ENCODE measurements around the gene MPL.

The MPL gene

GRCh38 chr1:43312212-43312623 lies 25.4 kb upstream of the MPL start:
- DNase-seq: no peak
- TF ChIP-seq POLR2A (IDR thresholded peaks at IDR 0.05; ENCODE audit: low read length) (no peak), GATA1 (IDR thresholded peaks at IDR 0.05; ENCODE audit: low read depth, low read length) (no peak)

DNA sequence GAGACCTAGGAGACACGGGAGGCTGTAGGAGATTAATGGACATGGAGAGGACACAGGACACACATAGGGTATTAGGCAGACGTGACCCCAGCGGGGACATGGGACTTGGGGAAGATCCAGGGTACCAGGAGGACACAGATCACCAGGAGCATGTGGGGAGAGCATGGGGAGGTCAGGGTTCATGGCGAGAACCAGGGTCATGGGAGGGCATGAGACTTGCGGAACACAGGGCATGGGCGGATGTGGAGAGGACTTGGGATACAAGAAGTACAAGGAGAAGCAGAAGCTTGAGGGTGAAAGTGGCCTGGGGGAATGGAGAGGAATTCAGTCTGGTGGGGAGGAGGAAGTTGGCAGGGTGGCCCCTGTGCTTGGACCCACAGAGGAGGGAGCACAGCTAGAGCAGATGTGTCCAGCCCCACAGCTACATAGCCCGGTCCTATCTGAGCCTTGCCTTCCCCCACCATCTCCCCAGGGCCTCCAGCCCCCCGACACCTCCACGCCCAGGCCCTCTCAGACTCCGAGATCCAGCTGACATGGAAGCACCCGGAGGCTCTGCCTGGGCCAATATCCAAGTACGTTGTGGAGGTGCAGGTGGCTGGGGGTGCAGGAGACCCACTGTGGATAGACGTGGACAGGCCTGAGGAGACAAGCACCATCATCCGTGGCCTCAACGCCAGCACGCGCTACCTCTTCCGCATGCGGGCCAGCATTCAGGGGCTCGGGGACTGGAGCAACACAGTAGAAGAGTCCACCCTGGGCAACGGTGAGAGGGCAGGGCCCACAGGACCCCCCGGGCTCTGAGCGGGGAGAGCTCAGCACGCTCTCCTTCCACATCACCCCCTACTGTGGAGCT lies 24.7 kb upstream of the MPL start:
- no peak for DNase-seq
- TF ChIP-seq POLR2A (IDR thresholded peaks at IDR 0.05; ENCODE audit: low read length) (no peak), GATA1 (IDR thresholded peaks at IDR 0.05; ENCODE audit: low read depth, low read length) (no peak)

DNA sequence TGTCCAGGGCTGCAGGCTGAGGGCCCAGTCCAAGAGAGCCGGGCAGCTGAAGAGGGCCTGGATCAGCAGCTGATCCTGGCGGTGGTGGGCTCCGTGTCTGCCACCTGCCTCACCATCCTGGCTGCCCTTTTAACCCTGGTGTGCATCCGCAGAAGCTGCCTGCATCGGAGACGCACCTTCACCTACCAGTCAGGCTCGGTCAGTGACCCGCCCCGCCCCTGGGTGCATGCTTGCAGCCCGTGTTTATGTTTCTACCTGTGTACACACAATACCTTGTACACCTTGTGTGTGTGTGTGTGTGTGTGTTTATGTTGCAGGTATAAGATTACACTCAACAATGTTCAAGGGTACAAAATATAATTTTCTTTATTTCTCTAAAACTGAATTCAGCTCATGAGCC lies 23.8 kb upstream of the MPL start:
- TF ChIP-seq GATA1 (IDR thresholded peaks at IDR 0.05; ENCODE audit: low read depth, low read length): no peak
- no peak for TF ChIP-seq POLR2A (IDR thresholded peaks at IDR 0.05; ENCODE audit: low read length)
- DNase-seq: no peak

DNA sequence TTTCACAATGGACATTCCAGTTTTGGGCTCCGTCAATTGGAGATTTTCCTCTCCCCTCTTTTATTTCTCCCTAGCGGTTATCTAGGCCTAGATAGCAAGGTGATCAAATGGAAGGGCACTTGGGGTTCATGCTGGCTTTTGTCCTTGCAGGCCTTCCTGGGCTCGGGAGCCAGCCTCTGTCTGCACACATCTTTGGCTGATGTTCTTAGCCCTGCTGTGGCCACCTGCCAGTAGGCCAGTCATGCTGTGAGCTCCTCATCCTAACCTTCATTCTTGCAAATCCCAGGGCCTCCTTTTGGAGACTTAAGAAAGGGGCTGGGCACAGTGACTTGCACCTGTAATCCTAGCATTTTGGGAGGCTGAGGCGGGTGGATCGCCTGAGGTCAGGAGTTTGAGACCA lies 23.4 kb upstream of the MPL start:
- no peak for DNase-seq
- no peak for TF ChIP-seq POLR2A (IDR thresholded peaks at IDR 0.05; ENCODE audit: low read length)
- TF ChIP-seq GATA1 (IDR thresholded peaks at IDR 0.05; ENCODE audit: low read depth, low read length): no peak

DNA sequence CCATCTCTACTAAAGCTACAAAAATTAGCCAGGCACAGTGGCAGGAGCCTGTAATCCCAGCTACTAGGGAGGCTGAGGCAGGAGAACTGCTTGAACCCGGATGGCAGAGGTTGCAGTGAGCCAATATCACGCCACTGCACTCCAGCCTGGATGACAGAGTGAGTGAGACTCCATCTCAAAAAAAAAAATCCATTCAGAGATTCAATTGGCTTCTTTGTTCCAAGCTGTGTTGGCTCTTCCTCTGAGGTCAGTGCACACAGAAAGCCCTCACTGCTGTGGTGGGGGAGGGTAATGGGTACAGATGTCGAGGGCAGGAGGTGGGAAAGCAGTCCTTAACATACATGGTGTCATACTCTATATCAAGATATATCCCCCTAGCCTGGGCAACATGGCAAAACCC lies 22.1 kb upstream of the MPL start:
- DNase-seq: no peak
- no peak for TF ChIP-seq GATA1 (IDR thresholded peaks at IDR 0.05; ENCODE audit: low read depth, low read length)
- TF ChIP-seq POLR2A (IDR thresholded peaks at IDR 0.05; ENCODE audit: low read length): no peak

DNA sequence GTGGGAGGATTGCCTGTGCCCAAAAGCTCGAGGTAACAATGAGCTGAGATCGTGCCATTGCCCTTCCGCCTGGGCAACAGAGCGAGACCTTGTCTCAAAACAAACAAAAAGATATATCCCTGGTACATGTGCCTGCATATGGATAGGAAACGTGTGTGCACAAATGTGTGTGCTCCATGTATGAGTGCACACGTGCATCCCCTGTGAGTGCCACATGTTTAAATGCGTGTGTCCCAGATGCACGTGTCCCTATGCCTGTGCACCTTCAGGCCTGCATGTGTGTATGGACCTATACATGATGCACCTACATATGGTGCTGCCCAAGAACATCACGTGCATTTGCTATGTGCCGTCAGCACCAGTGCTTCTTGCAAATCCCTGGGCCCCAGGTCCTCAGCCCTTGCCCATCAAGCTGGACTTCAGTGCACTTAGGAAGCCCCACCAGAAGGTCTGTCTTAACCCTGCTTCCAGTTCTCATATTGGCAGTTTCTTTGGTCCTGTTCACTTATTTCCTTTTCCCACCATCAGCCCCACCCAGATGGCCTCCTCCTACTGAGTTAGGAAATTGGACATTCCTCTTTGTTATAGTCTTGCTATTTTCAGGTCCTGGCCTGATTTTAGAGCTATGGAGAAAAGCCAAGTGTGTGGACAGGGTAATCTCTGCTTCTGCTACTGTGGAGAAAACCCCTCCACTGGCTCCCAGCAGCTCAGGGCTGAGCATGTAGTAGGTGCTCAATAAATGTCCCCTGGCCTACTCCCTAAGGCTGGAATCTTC lies 21.5 kb upstream of the MPL start:
- no peak for DNase-seq
- TF ChIP-seq GATA1 (IDR thresholded peaks at IDR 0.05; ENCODE audit: low read depth, low read length) (no peak), POLR2A (IDR thresholded peaks at IDR 0.05; ENCODE audit: low read length) (no peak)

- no peak for DNase-seq
- TF ChIP-seq GATA1 (IDR thresholded peaks at IDR 0.05; ENCODE audit: low read depth, low read length) (no peak), POLR2A (IDR thresholded peaks at IDR 0.05; ENCODE audit: low read length) (no peak)
Measured at GRCh38 chr1:43316738-43317520, 20.7 kb upstream of the MPL start.

- TF ChIP-seq POLR2A (IDR thresholded peaks at IDR 0.05; ENCODE audit: low read length) (no peak), GATA1 (IDR thresholded peaks at IDR 0.05; ENCODE audit: low read depth, low read length) (no peak)
- DNase-seq: no peak
Measured at GRCh38 chr1:43317817-43318471, 19.7 kb upstream of the MPL start.

- no peak for DNase-seq
- TF ChIP-seq GATA1 (IDR thresholded peaks at IDR 0.05; ENCODE audit: low read depth, low read length): no peak
- TF ChIP-seq POLR2A (IDR thresholded peaks at IDR 0.05; ENCODE audit: low read length): no peak
Measured at GRCh38 chr1:43318831-43319230, 18.8 kb upstream of the MPL start.

DNA sequence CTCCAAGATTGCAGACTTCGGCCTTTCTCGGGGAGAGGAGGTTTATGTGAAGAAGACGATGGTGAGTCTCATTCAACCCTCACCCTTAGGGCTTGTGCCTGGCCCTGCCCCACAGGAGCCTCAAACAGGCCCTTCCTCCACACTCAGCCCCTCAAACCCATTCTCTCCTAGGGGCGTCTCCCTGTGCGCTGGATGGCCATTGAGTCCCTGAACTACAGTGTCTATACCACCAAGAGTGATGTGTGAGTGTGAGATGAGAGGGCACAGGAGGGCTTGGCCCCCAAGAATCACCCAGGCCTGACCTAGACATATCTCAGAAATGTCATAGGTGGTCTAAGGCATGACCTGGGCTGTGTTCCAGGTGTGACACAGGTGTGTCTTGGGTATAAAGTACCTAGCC lies 18.3 kb upstream of the MPL start:
- DNase-seq: no peak
- TF ChIP-seq GATA1 (IDR thresholded peaks at IDR 0.05; ENCODE audit: low read depth, low read length): no peak
- no peak for TF ChIP-seq POLR2A (IDR thresholded peaks at IDR 0.05; ENCODE audit: low read length)

- DNase-seq: no peak
- TF ChIP-seq POLR2A (IDR thresholded peaks at IDR 0.05; ENCODE audit: low read length): no peak
- TF ChIP-seq GATA1 (IDR thresholded peaks at IDR 0.05; ENCODE audit: low read depth, low read length): no peak
Measured at GRCh38 chr1:43319766-43320165, 17.9 kb upstream of the MPL start.

DNA sequence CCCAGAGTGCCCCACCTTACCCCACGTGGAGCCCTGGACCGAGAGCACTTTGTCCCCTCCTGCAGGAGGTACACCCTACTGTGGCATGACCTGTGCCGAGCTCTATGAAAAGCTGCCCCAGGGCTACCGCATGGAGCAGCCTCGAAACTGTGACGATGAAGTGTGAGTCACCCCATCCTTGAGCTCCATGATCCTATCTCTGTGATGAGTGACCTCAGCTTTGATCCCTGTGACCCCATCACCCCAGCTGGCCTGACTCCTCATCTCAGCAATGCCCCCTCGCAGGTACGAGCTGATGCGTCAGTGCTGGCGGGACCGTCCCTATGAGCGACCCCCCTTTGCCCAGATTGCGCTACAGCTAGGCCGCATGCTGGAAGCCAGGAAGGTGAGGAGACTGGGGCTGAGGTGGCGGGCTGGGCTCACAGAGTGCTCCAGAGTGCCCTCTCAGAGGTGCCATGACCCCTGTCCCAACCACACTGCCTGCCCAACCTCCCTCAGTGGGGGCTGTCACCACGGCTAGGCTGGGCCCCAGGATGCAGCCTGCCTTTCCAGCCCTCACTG lies 16.2 kb upstream of the MPL start:
- DNase-seq: peak in 1 of 2 experiments; percentile 29
- TF ChIP-seq POLR2A (IDR thresholded peaks at IDR 0.05; ENCODE audit: low read length) (no peak), GATA1 (IDR thresholded peaks at IDR 0.05; ENCODE audit: low read depth, low read length) (no peak)

DNA sequence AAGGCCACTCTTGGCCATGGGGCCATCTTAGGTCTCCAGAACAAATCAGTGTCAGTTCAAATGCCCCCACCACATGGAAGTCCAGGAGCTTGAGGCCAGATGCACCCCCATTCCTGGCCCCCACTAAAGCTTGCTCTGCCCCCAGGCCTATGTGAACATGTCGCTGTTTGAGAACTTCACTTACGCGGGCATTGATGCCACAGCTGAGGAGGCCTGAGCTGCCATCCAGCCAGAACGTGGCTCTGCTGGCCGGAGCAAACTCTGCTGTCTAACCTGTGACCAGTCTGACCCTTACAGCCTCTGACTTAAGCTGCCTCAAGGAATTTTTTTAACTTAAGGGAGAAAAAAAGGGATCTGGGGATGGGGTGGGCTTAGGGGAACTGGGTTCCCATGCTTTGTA lies 15.1 kb upstream of the MPL start:
- no peak for DNase-seq
- TF ChIP-seq POLR2A (IDR thresholded peaks at IDR 0.05; ENCODE audit: low read length): no peak
- no peak for TF ChIP-seq GATA1 (IDR thresholded peaks at IDR 0.05; ENCODE audit: low read depth, low read length)
